HG03442 (cell line): Measurements from ENCODE around the gene PLCD3.
"Not testable (repeated sequence)": the region's sequence is repeated elsewhere in the genome, so short reads cannot be mapped to it uniquely, and the experiment has no call there.

Source experiments
- ATAC-seq: cut with Tn5 transposase; IDR thresholded peaks from one replicate; pipeline ENCODE4 v1.9.1; 2021; ENCODE audit warnings: mild to moderate bottlenecking, moderate library complexity; ENCODE audit not compliant: unreplicated experiment

The PLCD3 gene

GRCh38 chr17:45135192-45135977 is 3.1 kb upstream of the PLCD3 start, which contains the start of gene ACBD4:
Gene ACBD4 (plus strand): TSS chr17:45135687. CDS start chr17:45136145, 458 bp downstream.
- ATAC-seq: peak; percentile 73

GRCh38 chr17:45132572-45133463 is 503 bp upstream of the PLCD3 start:
- ATAC-seq: no peak

GRCh38 chr17:45131616-45132319 is 547 bp downstream of the PLCD3 start:
- ATAC-seq: no peak

- ATAC-seq: no peak
Measured at GRCh38 chr17:45130681-45131615, 1.4 kb downstream of the PLCD3 start.

- ATAC-seq: no peak
Measured at GRCh38 chr17:45129940-45130680, 2.2 kb downstream of the PLCD3 start.

GRCh38 chr17:45129426-45129939 is 2.8 kb downstream of the PLCD3 start:
- ATAC-seq: no peak

GRCh38 chr17:45128989-45129388 is 3.3 kb downstream of the PLCD3 start:
- no peak for ATAC-seq

- no peak for ATAC-seq
Measured at GRCh38 chr17:45128331-45128730, 4.0 kb downstream of the PLCD3 start.

GRCh38 chr17:45127548-45128300 is 4.6 kb downstream of the PLCD3 start:
- ATAC-seq: no peak

GRCh38 chr17:45127207-45127547 is 5.1 kb downstream of the PLCD3 start:
- no peak for ATAC-seq

- no peak for ATAC-seq
Measured at GRCh38 chr17:45125509-45125908, 6.8 kb downstream of the PLCD3 start.

- ATAC-seq: not testable (repeated sequence)
Measured at GRCh38 chr17:45124797-45125122, 7.6 kb downstream of the PLCD3 start.

- ATAC-seq: no peak
Measured at GRCh38 chr17:45123930-45124796, 8.2 kb downstream of the PLCD3 start.

GRCh38 chr17:45123076-45123770 is 9.1 kb downstream of the PLCD3 start:
- ATAC-seq: no peak

GRCh38 chr17:45121055-45121454 is 11.3 kb downstream of the PLCD3 start:
- no peak for ATAC-seq

- ATAC-seq: no peak
Measured at GRCh38 chr17:45120558-45120957, 11.8 kb downstream of the PLCD3 start.

GRCh38 chr17:45119964-45120363 is 12.4 kb downstream of the PLCD3 start:
- no peak for ATAC-seq
